HG03280 (cell line): ENCODE measurements around the gene MYH16.
"Not testable (repeated sequence)": the region's sequence is repeated elsewhere in the genome, so short reads cannot be mapped to it uniquely, and the experiment has no call there.

Experiments
- ATAC-seq: cut with Tn5 transposase; IDR thresholded peaks from one replicate; pipeline ENCODE4 v1.9.1; 2021; ENCODE audit warnings: mild to moderate bottlenecking, moderate library complexity; ENCODE audit not compliant: unreplicated experiment

MYH16 gene

DNA sequence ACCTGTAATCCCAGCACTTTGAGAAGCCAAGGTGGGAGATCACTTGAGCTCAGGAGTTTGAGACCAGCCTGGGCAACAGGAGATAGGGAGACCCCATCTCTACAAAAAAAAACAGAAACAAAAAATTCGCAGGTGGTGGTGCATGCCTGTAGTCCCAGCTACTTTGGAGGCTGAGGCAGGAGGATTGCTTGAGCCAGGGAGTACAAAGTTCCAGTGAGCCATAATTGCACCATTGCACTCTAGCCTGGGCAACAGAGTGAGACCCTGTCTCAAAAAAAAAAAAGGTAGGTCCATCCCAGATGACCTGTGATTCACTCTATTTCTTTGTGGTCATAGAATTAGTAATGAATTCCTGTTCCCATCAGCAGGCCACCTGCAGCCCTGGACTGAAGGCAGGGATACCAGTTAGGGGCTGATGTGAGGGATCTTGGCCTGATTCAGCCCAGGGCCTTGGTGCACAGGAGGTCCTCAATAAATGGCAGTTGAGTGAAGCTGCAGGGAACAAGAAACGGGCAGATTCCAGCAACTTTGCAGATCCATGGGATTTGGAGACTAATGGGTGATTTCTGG is at the start of gene MYH16:
Gene MYH16 (plus strand): TSS at position 364 of the 570 bp plus-strand sequence.
- ATAC-seq = no peak

- not testable (repeated sequence) for ATAC-seq
Observed at GRCh38 chr7:99224263-99224898, 48.3 kb upstream of the MYH16 start.

DNA sequence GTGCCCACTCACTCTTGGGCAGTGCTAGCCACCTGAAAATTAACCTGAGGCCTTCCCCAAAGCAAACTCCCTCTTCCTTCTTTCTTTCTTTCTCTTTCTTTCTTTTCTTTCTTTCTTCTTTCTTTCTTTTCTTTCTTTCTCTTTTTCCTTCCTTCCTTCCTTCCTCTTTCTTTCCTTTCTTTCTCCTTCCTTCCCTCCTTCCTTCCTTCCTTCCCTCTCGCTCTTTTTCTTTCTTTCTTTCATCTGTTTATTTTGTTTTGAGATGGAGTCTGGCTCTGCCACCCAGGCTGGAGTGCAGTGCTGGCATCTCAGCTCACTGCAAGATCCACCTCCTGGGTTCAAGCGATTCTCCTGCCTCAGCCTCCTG is 47.8 kb upstream of the MYH16 start:
- ATAC-seq = no peak

- no peak for ATAC-seq
Observed at GRCh38 chr7:99229234-99229633, 43.4 kb upstream of the MYH16 start.

GRCh38 chr7:99232082-99232770 is 40.4 kb upstream of the MYH16 start:
- no peak for ATAC-seq

DNA sequence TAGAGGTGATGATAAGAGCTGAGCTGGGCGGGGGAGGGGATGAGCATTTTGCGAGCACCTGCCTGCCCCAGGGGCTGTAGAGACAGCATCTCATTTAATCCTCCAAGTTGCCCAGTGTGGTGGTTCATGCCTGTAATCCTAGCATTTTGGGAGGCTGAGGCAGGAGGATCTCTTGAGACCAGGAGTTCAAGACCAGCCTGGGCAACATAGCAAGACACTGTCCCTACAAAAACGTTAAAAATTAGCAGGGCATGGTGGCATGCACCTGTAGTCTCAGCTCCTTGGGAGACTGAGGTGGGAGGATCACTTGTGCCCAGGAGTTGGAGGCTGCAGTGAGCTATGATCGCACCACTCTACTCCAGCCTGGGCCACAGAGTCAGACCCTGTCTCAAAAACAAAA is 39.7 kb upstream of the MYH16 start:
- not testable (repeated sequence) for ATAC-seq

GRCh38 chr7:99234185-99234584 is 38.5 kb upstream of the MYH16 start:
- ATAC-seq = no peak

GRCh38 chr7:99235925-99236324 is 36.7 kb upstream of the MYH16 start:
- no peak for ATAC-seq

GRCh38 chr7:99237876-99238275 is 34.8 kb upstream of the MYH16 start:
- not testable (repeated sequence) for ATAC-seq

DNA sequence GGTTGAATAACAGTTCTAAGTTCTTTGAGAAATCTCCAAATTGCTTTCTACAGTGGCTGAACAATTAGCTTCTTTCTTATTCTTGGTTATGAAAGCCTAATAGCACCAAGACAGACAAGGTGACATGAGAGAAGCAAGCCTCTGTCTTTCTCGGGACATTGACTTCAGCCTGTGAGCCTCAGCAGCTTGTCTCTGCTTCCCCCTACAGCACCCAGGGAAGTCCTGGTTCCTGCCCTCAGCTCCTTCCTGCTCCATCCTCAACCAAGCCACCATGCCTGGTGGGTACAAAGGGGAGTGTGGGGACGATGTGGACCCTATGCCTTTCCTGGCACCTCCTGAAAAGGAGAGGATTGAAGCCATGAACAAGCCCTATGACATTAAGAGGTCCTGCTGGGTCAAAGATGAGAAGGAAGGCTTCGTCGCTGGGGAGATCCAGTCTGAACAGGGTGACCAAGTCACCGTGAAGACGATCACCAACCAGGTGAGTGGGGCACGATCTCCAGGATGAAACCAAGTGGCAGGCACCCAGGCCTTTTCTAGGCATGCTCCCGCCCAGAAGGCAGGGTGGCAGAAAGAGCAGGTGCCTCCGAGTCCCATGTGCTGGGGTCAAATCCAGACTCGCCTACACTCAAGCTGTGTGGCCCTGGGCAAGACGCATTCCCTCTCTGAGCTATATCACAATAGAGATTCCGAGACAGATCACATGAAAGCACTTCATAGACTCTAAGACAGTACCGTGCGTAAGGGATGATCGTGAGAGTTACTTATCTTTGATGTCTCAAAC is 33.9 kb upstream of the MYH16 start:
- ATAC-seq = no peak

GRCh38 chr7:99242682-99243081 is 30.0 kb upstream of the MYH16 start:
- no peak for ATAC-seq

DNA sequence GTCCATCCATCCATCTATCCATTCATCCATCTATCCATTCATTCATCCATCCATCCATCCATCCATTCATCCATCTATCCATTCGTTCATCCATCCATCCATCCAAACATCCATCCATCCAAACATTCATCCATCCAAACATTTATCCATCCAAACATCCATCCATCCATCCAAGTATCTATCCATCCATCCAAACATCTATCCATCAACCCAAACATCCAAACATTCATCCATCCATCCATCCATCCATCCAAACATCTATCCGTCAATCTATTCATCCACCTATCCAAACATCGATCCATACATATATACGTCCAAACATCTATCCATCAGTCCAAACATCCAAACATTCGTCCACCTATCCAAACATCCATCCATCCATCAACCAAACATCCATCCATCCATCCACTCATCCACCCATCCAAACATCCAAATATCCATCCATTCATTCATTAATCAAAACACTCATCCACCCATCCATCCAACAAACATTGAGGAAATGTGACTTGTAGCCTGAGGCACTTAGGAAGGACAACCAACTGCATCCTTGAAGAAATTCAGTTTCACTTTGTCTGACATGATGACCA is 28.8 kb upstream of the MYH16 start:
- ATAC-seq = no peak

DNA sequence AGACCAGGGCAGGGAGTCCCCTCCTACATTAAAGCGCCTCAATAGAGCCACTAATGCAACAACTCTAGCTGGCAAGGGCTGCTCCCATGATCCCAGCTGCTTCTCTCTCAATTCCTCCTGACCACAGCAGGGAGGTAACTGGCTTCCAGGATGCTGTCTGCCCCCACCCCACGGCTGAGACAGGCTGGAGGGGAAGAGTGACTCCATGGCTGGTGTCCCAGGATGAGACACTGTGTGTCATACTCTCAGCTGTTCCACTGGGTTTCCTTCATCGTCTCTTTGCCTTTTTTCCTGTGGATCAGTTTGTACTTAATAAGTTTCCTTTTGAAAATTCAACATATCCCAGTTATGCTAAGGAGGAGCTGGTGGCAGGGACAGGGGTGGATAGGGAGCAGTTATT is 27.7 kb upstream of the MYH16 start:
- ATAC-seq = no peak

DNA sequence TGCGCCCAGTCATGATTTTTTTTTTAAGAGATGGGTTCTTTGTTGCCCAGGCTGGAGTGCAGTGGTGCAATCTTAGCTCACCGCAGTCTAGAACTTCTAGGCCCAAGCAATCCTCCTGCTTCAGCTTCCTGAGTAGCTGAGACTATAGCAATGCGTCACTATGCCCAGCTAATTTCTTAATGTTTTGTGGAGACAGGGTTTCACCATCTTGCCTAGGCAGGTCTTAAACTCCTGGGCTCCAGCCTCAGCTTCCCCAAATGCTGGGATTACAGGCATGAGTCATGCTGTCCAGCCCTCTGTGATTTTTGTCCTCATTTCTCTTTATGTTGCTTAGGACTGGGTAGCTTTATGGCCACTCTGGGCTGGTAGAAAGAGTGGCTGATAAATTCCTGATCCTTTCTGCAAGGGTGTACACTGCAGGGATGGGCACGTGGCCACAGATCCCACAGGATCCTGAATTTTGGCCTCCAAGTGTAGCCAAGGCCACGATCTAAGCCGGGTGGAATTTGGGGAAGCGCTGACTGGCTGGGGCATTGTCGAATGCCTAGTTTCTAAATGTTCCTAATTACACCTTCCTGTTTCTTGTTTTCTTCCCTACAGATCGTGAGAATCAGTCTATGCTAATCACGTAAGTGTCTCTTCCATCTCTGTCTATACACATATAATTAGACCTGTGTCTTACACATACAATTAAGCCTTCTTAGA is 24.1 kb upstream of the MYH16 start:
- no peak for ATAC-seq

DNA sequence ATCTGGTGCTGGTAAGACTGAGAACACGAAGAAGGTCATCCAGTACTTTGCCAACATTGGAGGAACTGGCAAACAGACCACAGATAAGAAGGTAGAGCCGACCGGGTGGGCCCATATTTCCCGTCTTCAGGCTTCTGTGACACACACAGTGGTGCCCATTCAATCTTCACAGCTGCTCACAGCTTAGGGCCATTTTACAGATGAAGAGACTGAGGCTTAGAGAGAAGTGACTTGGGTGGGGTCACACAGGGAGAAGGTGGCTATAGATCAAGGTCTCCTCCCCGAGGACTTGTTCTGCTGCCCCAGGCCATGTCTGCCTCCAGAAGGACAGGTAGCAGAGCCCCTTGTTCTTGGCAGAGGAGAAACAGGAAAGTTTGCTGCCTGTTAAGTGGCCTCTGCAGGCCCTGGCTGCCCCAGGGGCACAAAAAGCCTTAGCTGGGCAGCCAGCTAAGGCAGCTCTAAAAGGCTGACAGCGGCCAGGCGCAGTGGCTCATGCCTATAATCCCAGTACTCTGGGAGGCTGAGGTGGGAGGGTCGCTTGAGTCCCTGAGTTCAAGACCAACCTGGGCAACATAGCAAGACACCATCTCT is 22.6 kb upstream of the MYH16 start:
- ATAC-seq = no peak

GRCh38 chr7:99252166-99252895 is 20.3 kb upstream of the MYH16 start:
- no peak for ATAC-seq

- no peak for ATAC-seq
Observed at GRCh38 chr7:99253369-99253768, 19.3 kb upstream of the MYH16 start.

- ATAC-seq = no peak
Observed at GRCh38 chr7:99254390-99254789, 18.2 kb upstream of the MYH16 start.

DNA sequence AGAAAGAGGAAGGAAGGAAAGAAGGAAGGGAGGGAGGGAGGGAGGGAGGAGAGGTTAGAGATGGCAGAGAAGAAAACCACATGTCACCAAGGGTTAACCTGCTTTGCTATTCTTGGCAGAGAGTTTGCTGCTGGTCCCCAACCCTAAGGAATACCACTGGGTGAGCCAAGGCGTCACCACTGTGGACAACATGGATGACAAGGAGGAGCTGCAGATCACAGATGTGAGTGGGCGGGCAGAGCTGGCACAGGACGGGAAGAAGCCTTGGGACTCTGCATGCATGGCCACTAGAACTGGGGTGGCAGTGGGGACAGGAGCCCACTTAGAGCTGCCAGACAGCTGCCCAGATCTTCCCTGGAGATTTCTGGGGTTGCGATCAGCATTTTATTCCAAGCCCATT is 17.2 kb upstream of the MYH16 start:
- ATAC-seq = no peak

GRCh38 chr7:99257065-99257464 is 15.6 kb upstream of the MYH16 start:
- ATAC-seq = no peak
